ENCODE measurements around the gene CFAP20. TPM values are rescaled to one million over a fixed set of nuclear protein-coding genes. Genes with fewer than 3 reads are reported as not detected.

The CFAP20 gene
- polyA plus RNA-seq, 3 donors: 17.3 to 24.0 (median 18.8) TPM

GRCh38 chr16:58137581-58137980, 8.4 kb upstream of the CFAP20 start:
- Mint-ChIP-seq H3K36me3 (peaks cover 0 to 2% of the 10 kb centered on the region in 2 donors), H3K27me3 (ENCODE audit: low read depth in 3 of 3) (peaks cover 2 to 4% (median 2%) of the 10 kb centered on the region in 3 donors), H3K27ac (no peak overlapping the region), H3K4me3 (no peak overlapping the region), H3K4me1 (no peaks in the 10 kb centered on the region), H3K9me3 (peaks cover 15 to 42% (median 35%) of the 10 kb centered on the region in 7 donors)
- no peak for DNase-seq
- intact Hi-C loops (cut with micrococcal nuclease): no loop called here
- no peaks in the 10 kb centered on the region for H3K79me2 ChIP-seq (ENCODE audit: insufficient read depth, low read length)
- H2AFZ ChIP-seq (ENCODE audit: insufficient read depth, low read depth, low read length, poor library complexity, severe bottlenecking): no peak overlapping the region
- no peak overlapping the region for H3K27ac ChIP-seq (ENCODE audit: low read depth in 1 of 2, low read length in 2 of 2)
- WGBS (ENCODE audit: insufficient coverage): no CpG with 5 or more reads among the region's 2 CpGs
- no peaks in the 10 kb centered on the region for H3K36me3 ChIP-seq (replicated peaks in 1 of 2; ENCODE audit: control insufficient read depth in 1 of 2, insufficient read depth in 2 of 2, low read length in 2 of 2)
- no peaks in the 10 kb centered on the region for H4K20me1 ChIP-seq (ENCODE audit: insufficient read depth, low read length)
- no peak overlapping the region for H3K4me2 ChIP-seq (replicated peaks; ENCODE audit: extremely low read depth, low read length, poor library complexity, severe bottlenecking)
- no peaks in the 10 kb centered on the region for H3K27me3 ChIP-seq (ENCODE audit: control insufficient read depth in 2 of 2, insufficient read depth in 2 of 2, low read length in 2 of 2)
- TF ChIP-seq CTCF (IDR thresholded peaks at IDR 0.05): no peak
- H3K9ac ChIP-seq (ENCODE audit: insufficient read depth, low read length, poor library complexity, severe bottlenecking): no peak overlapping the region
- peaks cover 7 to 19% of the 10 kb centered on the region in 2 donors for H3K9me3 ChIP-seq (replicated peaks in 1 of 2; ENCODE audit: control insufficient read depth in 1 of 2, insufficient read depth in 1 of 2, low read length in 2 of 2)
- no peak overlapping the region for H3K4me3 ChIP-seq (replicated peaks in 1 of 3; ENCODE audit: low read depth in 2 of 3, low read length in 3 of 3)
- H3K4me1 ChIP-seq (ENCODE audit: control insufficient read depth in 1 of 2, insufficient read depth in 2 of 2, low read length in 2 of 2): no peaks in the 10 kb centered on the region

- Histone ChIP-seq H3K9ac (ENCODE audit: insufficient read depth, low read length, poor library complexity, severe bottlenecking) (peak overlapping the region; percentile 87), H3K79me2 (ENCODE audit: insufficient read depth, low read length) (peaks cover 55% of the 10 kb centered on the region), H3K4me3 (replicated peaks in 1 of 3; ENCODE audit: low read depth in 2 of 3, low read length in 3 of 3) (peak overlapping the region; percentile 91 to 98 (median 94)), H2AFZ (ENCODE audit: insufficient read depth, low read depth, low read length, poor library complexity, severe bottlenecking) (peak overlapping the region; percentile 95), H3K4me1 (ENCODE audit: control insufficient read depth in 1 of 2, insufficient read depth in 2 of 2, low read length in 2 of 2) (peaks cover 21 to 30% of the 10 kb centered on the region in 2 donors), H3K27ac (ENCODE audit: low read depth in 1 of 2, low read length in 2 of 2) (peak overlapping the region; percentile 83 to 92), H3K4me2 (replicated peaks; ENCODE audit: extremely low read depth, low read length, poor library complexity, severe bottlenecking) (peak overlapping the region; percentile 94), H3K9me3 (replicated peaks in 1 of 2; ENCODE audit: control insufficient read depth in 1 of 2, insufficient read depth in 1 of 2, low read length in 2 of 2) (no peaks in the 10 kb centered on the region), H3K27me3 (ENCODE audit: control insufficient read depth in 2 of 2, insufficient read depth in 2 of 2, low read length in 2 of 2) (no peaks in the 10 kb centered on the region), H4K20me1 (ENCODE audit: insufficient read depth, low read length) (peaks cover 40% of the 10 kb centered on the region), H3K36me3 (replicated peaks in 1 of 2; ENCODE audit: control insufficient read depth in 1 of 2, insufficient read depth in 2 of 2, low read length in 2 of 2) (no peaks in the 10 kb centered on the region)
- Mint-ChIP-seq H3K27ac (peak overlapping the region; percentile 84 to 96 (median 91)), H3K4me3 (peak overlapping the region; percentile 87 to 95), H3K4me1 (peaks cover 34% of the 10 kb centered on the region), H3K27me3 (ENCODE audit: low read depth in 3 of 3) (no peaks in the 10 kb centered on the region), H3K36me3 (peaks cover 0 to 2% of the 10 kb centered on the region in 2 donors), H3K9me3 (peaks cover 0 to 3% (median 0%) of the 10 kb centered on the region in 7 donors)
- no peak for TF ChIP-seq CTCF (IDR thresholded peaks at IDR 0.05)
- DNase-seq: no peak
- intact Hi-C loops (cut with micrococcal nuclease): loop anchor here (10.0 kb wide), 2 partner anchors 114 to 394 kb away; partner anchors contain the start of gene KATNB1 (in 1 of the 2)
- WGBS (ENCODE audit: insufficient coverage): 0% methylated on average over 6 of the region's 25 CpGs
These were observed 477 bp downstream of the CFAP20 start for GRCh38 chr16:58128711-58129096.

All from CD14-positive monocyte (primary cell).